ENCODE measurements around the gene RASSF8.

GRCh38 chr12:26026713-26027112 is 68.2 kb downstream of the RASSF8 start:
- TF ChIP-seq TOX (CRISPR knock-in tag; IDR thresholded peaks at IDR 0.05; ENCODE audit: borderline replicate concordance) (no peak), PATZ1 (CRISPR knock-in tag; IDR thresholded peaks at IDR 0.05; ENCODE audit: borderline replicate concordance) (no peak), ARNTL (CRISPR knock-in tag; IDR thresholded peaks at IDR 0.05; ENCODE audit: borderline replicate concordance, low read depth) (no peak), CREB5 (CRISPR knock-in tag; IDR thresholded peaks at IDR 0.05; ENCODE audit: low read depth) (no peak), OSR1 (CRISPR knock-in tag; IDR thresholded peaks at IDR 0.05) (no peak), ZNF70 (CRISPR knock-in tag; IDR thresholded peaks at IDR 0.05) (no peak), GLIS3 (CRISPR knock-in tag; IDR thresholded peaks at IDR 0.05) (no peak)

Measured in SK-N-SH treated with all-trans-retinoic acid at 6 μM for 48 hours (cell line).